ES-I3 (cell line): ENCODE measurements around the gene PFKM.

Experiments
- H3K36me3 ChIP-seq: 2 replicates; pipeline ENCODE4 v1.6.1; 2013; ENCODE audit warnings: mild to moderate bottlenecking, low read length, control low read depth, moderate library complexity; ENCODE audit not compliant: insufficient read depth
- H3K4me1 ChIP-seq: 2 replicates; pipeline ENCODE4 v1.6.1; 2013; ENCODE audit warnings: mild to moderate bottlenecking, control low read depth, low read length; ENCODE audit not compliant: insufficient read depth
- H3K9ac ChIP-seq: 2 replicates; pipeline ENCODE4 v1.6.1; 2013; ENCODE audit warnings: low read depth, mild to moderate bottlenecking, low read length, moderate library complexity
- H3K9me3 ChIP-seq: 2 replicates; pipeline ENCODE4 v1.6.1; 2013; ENCODE audit warnings: mild to moderate bottlenecking, low read length, moderate library complexity; ENCODE audit not compliant: control insufficient read depth, insufficient read depth

Gene PFKM

GRCh38 chr12:48180857-48181495 is 61.8 kb downstream of the PFKM start:
- peaks cover 13% of the 10 kb centered on the region; the same call in 1 of the 2 replicates for H3K4me1 ChIP-seq
- H3K9ac ChIP-seq, result no peak overlapping the region
- no peaks in the 10 kb centered on the region for H3K9me3 ChIP-seq
- H3K36me3 ChIP-seq, result no peaks in the 10 kb centered on the region

GRCh38 chr12:48182631-48183030 is 63.5 kb downstream of the PFKM start:
- no peaks in the 10 kb centered on the region for H3K9me3 ChIP-seq
- H3K9ac ChIP-seq, result peak overlapping the region; percentile 49; the same call in 1 of the 2 replicates
- H3K4me1 ChIP-seq, result peaks cover 9% of the 10 kb centered on the region; the same call in 1 of the 2 replicates
- no peaks in the 10 kb centered on the region for H3K36me3 ChIP-seq

DNA sequence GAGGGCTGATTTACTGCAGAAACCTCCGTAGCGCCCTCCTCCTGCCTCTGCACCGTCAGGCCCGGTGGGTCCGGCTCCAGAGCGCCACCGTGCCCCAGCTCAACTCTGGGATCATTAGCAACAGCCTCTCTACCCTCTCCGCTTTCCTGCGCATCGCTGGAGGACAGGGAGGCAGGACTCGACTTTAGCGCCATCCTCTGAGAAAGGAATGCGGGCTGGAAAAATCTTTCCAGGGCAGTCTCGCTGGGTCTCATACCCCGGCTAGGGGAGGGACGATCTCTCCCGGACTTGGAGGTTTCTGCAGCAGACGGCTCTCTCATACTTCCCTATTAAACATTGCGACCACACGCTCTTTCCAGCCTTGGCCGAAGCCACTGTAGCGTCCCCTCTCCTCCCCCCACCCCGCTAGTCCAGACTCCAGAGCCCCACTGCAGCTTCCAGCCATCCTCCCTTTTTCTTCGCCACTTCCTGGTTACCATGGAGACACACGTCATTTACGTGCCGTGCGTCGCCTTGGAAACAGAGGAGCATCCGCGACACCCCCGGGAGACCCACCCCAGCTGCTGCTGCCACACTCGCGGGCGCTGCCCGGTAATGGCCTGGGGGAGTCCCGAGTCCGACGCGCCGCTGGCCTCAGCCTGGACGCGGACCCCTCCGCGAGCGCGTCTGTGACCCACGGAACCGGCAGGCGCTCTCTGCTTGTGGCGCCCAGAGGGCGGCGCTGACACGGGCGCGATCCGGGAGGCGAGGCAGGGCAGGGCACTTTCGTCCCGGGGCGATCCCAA is 64.1 kb downstream of the PFKM start, which contains the start of gene CCDC184:
CCDC184 (plus strand) TSS at position 554 of the 785 bp plus-strand sequence. CDS start 479 bp downstream, outside the sequence.
- Histone ChIP-seq H3K9me3 (no peaks in the 10 kb centered on the region), H3K9ac (peak within 1 kb of the TSS; percentile 49), H3K4me1 (peaks cover 9% of the 10 kb centered on the region; the same call in 1 of the 2 replicates), H3K36me3 (no peaks in the 10 kb centered on the region)

DNA sequence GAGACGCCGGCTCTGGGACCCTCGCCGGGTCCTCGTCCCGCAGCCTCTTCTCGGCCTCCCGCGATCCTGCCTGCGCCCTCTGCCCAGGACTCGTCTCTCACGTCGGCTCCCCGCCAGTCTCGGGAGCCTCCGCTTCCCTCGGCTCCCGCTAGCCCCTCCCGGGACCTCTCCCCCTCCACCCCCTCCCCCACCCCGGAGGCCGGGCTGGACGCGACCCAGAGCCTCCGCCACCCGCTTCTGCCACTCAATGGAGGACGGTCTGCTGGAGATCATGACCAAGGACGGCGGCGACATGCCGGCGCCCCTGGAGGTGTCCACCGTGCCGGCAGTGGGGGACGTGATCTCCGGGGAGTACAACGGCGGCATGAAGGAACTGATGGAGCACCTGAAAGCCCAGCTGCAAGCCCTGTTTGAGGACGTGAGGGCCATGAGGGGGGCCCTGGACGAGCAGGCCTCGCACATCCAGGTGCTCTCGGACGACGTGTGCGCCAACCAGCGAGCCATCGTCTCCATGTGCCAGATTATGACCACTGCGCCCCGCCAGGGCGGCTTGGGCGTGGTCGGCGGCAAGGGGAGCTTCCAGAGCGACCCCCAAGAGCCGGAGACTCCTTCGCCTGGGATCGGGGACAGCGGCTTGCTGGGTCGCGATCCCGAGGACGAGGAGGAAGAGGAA is 64.8 kb downstream of the PFKM start:
- no peaks in the 10 kb centered on the region for H3K36me3 ChIP-seq
- H3K9ac ChIP-seq, result peak overlapping the region; percentile 49
- no peaks in the 10 kb centered on the region for H3K9me3 ChIP-seq
- H3K4me1 ChIP-seq, result peaks cover 9% of the 10 kb centered on the region; the same call in 1 of the 2 replicates

DNA sequence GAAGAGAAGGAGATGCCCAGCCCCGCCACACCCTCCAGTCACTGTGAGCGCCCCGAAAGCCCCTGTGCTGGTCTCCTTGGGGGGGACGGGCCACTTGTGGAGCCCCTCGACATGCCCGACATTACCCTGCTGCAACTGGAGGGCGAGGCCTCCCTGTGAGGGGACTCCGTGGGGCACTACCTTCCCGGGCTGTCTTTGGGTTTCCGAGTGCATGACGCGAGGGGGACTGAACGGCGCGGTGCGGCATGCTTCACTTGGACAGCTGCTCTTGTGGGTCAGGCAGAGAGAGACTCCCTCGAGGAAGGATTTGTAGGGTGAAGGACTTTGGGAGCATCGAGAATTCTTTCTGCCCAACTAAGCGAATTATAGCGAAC is 65.4 kb downstream of the PFKM start:
- H3K4me1 ChIP-seq, result peaks cover 9% of the 10 kb centered on the region; the same call in 1 of the 2 replicates
- peak overlapping the region; percentile 45; the same call in 1 of the 2 replicates for H3K9ac ChIP-seq
- no peaks in the 10 kb centered on the region for H3K9me3 ChIP-seq
- H3K36me3 ChIP-seq, result no peaks in the 10 kb centered on the region

DNA sequence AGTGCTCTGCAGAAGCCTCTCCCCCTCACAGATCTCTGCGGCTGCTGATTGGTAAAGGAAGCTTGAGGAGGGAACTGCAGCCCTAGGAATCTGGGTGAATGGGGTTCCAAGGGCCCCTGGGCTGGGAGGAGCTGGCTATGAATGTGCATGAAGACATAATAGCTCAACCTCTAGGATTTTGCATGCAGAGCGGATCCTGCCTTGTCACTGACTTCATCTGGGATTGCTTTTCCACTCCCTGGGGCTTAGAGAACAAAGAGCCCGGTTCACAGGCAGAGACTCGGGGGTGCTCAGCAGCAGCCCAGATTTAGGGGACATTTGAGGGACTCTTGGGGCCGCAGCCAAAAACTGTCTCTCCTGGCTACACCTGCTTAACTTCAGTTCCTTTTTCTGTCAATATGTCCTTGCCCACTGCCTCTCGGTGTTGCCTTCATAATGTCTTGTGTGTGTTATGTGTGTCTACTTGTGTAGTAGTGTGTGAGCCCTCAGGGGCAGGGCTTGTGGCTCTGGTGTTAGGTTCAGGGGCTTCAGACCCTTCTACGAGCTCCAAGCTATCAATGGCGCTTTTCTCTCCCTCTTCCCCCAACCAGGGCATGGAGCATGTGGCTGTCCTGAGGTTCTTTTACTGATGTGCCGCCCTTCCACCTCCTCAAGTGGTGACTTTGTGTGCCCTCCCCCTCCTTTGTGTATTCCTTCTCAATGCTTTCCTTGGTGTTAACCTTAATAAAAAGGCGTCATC is 66.2 kb downstream of the PFKM start:
- peaks cover 9% of the 10 kb centered on the region; the same call in 1 of the 2 replicates for H3K4me1 ChIP-seq
- no peaks in the 10 kb centered on the region for H3K9me3 ChIP-seq
- H3K9ac ChIP-seq, result peak overlapping the region; percentile 19; the same call in 1 of the 2 replicates
- no peaks in the 10 kb centered on the region for H3K36me3 ChIP-seq

GRCh38 chr12:48187916-48188695 is 68.9 kb downstream of the PFKM start:
- Histone ChIP-seq H3K9me3 (no peaks in the 10 kb centered on the region), H3K4me1 (peaks cover 9% of the 10 kb centered on the region; the same call in 1 of the 2 replicates), H3K9ac (no peak overlapping the region), H3K36me3 (no peaks in the 10 kb centered on the region)

- Histone ChIP-seq H3K9ac (no peak overlapping the region), H3K4me1 (peaks cover 9% of the 10 kb centered on the region; the same call in 1 of the 2 replicates), H3K36me3 (no peaks in the 10 kb centered on the region), H3K9me3 (no peaks in the 10 kb centered on the region)
These were observed 70.4 kb downstream of the PFKM start for GRCh38 chr12:48189331-48190125.

DNA sequence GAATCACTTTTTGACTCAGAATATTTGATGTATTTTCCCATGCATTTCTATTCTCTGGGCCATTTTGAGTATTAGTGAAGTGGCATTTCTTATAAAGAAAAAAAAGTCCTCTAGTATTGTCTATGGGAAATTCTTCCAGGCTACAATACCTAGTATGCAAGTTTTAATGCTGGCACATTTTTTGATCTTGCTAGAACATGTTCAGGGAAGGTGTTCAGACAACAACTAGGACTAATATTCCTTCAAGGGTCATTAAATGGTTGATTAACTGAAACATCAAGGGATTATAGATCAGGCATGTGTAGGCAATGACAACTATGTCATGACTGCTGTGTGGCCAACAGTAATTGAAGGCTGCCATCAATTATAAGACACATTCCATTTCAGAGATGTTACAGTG is 71.9 kb downstream of the PFKM start:
- no peaks in the 10 kb centered on the region for H3K36me3 ChIP-seq
- no peak overlapping the region for H3K9ac ChIP-seq
- H3K4me1 ChIP-seq, result no peaks in the 10 kb centered on the region
- H3K9me3 ChIP-seq, result no peaks in the 10 kb centered on the region

DNA sequence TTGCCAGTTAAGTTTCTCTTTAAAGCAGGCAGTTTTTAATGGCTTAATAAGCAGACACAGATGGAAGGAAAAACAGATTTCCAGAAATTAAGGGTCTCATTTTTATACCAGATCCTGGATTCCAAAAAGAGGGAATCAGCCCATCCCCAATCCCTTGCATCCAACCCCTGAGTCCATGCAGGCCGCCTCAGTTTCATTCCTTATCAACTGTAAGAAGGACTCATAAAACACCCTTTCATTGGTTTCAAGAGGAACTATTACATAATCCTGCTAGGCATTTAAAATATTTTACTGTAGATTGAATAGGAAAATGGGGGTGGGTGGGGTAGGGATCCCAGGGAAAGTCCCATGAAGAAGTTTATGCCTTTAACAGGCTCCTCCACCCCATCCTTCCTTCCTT is 73.7 kb downstream of the PFKM start:
- no peak overlapping the region for H3K9ac ChIP-seq
- H3K4me1 ChIP-seq, result no peaks in the 10 kb centered on the region
- no peaks in the 10 kb centered on the region for H3K36me3 ChIP-seq
- H3K9me3 ChIP-seq, result no peaks in the 10 kb centered on the region

- Histone ChIP-seq H3K9me3 (no peaks in the 10 kb centered on the region), H3K4me1 (no peaks in the 10 kb centered on the region), H3K9ac (no peak overlapping the region), H3K36me3 (no peaks in the 10 kb centered on the region)
These were observed 74.5 kb downstream of the PFKM start for GRCh38 chr12:48193623-48194022.

GRCh38 chr12:48194799-48195201 is 75.6 kb downstream of the PFKM start:
- 0 out of 2 replicates have a peak, but pooled peaks cover 4% of the 10 kb centered on the region for H3K4me1 ChIP-seq
- no peak overlapping the region for H3K9ac ChIP-seq
- no peaks in the 10 kb centered on the region for H3K36me3 ChIP-seq
- no peaks in the 10 kb centered on the region for H3K9me3 ChIP-seq
